ENCODE results near the gene PNPO.

DNA sequence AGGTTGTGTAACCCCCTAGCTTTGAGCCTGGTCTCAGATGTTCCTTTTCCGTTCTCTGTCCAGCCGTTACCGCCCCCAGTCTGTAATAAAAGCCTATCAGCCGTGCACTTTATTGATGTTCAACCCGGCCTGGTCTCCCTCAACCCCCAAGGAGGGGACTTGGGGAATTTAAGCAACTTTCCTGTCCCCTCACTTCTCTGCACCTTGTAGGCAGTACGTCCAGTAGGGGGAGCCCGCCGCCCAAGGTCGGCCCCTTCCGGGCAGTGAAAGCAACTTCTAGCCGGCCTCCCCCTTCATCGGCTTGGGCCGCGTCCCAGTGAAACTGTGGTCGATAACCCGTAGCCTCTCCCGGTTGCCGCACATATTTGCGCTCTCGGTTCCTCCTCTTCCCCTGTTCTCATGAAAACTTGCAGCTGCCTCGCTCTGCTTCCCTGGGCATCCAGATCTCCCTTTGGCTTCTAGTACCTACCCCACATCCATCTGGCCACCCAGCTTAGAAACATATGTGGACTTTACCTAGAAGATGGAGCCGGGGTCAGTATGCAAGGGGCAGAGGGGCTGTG, 7.9 kb downstream of the PNPO start:
- TF ChIP-seq POLR2A (IDR thresholded peaks at IDR 0.05) (peak; percentile 28 to 79 (median 68)), CTCF (IDR thresholded peaks at IDR 0.05) (peak; percentile 78 to 98 (median 97))

Measured in body of pancreas (tissue), 4 donors.